HG03575 (cell line): ENCODE data around the gene CACNA1C.

ENCODE experiments used
- ATAC-seq: cut with Tn5 transposase; IDR thresholded peaks from one replicate; pipeline ENCODE4 v1.9.1; 2021; ENCODE audit not compliant: unreplicated experiment, insufficient number of reproducible peaks, low FRiP score; ENCODE audit errors: extremely low read depth

The CACNA1C gene

GRCh38 chr12:2578211-2578610, 525.4 kb downstream of the CACNA1C start:
- ATAC-seq = no peak

- ATAC-seq = no peak
Measured at GRCh38 chr12:2578772-2579171, 526.0 kb downstream of the CACNA1C start.

GRCh38 chr12:2580821-2581220, 528.0 kb downstream of the CACNA1C start:
- ATAC-seq = no peak

- ATAC-seq = no peak
Measured at GRCh38 chr12:2581293-2582045, 528.7 kb downstream of the CACNA1C start.

- ATAC-seq = no peak
Measured at GRCh38 chr12:2582631-2583030, 529.8 kb downstream of the CACNA1C start.

- no peak for ATAC-seq
Measured at GRCh38 chr12:2583091-2583497, 530.3 kb downstream of the CACNA1C start.

GRCh38 chr12:2583642-2584401, 531.0 kb downstream of the CACNA1C start:
- ATAC-seq = no peak

- ATAC-seq = no peak
Measured at GRCh38 chr12:2586156-2587038, 533.6 kb downstream of the CACNA1C start.

- no peak for ATAC-seq
Measured at GRCh38 chr12:2588345-2588744, 535.6 kb downstream of the CACNA1C start.

- ATAC-seq = no peak
Measured at GRCh38 chr12:2589381-2589780, 536.6 kb downstream of the CACNA1C start.

GRCh38 chr12:2593045-2593444, 540.3 kb downstream of the CACNA1C start:
- no peak for ATAC-seq

- no peak for ATAC-seq
Measured at GRCh38 chr12:2596441-2596840, 543.7 kb downstream of the CACNA1C start.

- no peak for ATAC-seq
Measured at GRCh38 chr12:2605301-2605700, 552.5 kb downstream of the CACNA1C start.

GRCh38 chr12:2606186-2606910, 553.6 kb downstream of the CACNA1C start:
- ATAC-seq = no peak

- no peak for ATAC-seq
Measured at GRCh38 chr12:2607881-2608607, 555.3 kb downstream of the CACNA1C start.

GRCh38 chr12:2608608-2608945, 555.8 kb downstream of the CACNA1C start:
- no peak for ATAC-seq

- ATAC-seq = no peak
Measured at GRCh38 chr12:2609020-2609419, 556.2 kb downstream of the CACNA1C start.

GRCh38 chr12:2610358-2610757, 557.6 kb downstream of the CACNA1C start:
- no peak for ATAC-seq
